Skin epidermis (tissue), 12 donors: ENCODE measurements around the gene TMEM19.

Experiments used
- H3K27ac ChIP-seq, 21 experiments: fragments of 200-600 bp; sonication (generic) in 11 of 21; one replicate each; pipeline ENCODE4 v1.5.0; 2020; ENCODE audit warnings: mild to moderate bottlenecking in 3 of 21, inconsistent platforms in 2 of 21, moderate library complexity in 2 of 21
- H3K4me3 ChIP-seq, 7 experiments: fragments of 200-600 bp; sonication (generic) in 2 of 7; one replicate each; pipeline ENCODE4 v1.5.0; 2020; ENCODE audit warnings: inconsistent platforms in 2 of 7, mild to moderate bottlenecking in 2 of 7, moderate library complexity in 1 of 7

TMEM19 gene

GRCh38 chr12:71749666-71750065, 63.8 kb downstream of the TMEM19 start:
- no peak overlapping the region for H3K4me3 ChIP-seq

GRCh38 chr12:71752891-71753290, 67.0 kb downstream of the TMEM19 start:
- Histone ChIP-seq H3K27ac (no peak overlapping the region), H3K4me3 (no peak overlapping the region)

More at GRCh38 chr12:71749666-71750065, 63.8 kb downstream of the TMEM19 start:
- H3K27ac ChIP-seq: no peak overlapping the region
